CD4-positive, alpha-beta T cell treated with Interleukin-17A for 1 hour (primary cell): ENCODE results near the gene OSBPL1A.

Source experiments
- DNase-seq: peaks from one replicate; pipeline ENCODE4 v3.0.0-alpha.2; 2020

Gene OSBPL1A

DNA sequence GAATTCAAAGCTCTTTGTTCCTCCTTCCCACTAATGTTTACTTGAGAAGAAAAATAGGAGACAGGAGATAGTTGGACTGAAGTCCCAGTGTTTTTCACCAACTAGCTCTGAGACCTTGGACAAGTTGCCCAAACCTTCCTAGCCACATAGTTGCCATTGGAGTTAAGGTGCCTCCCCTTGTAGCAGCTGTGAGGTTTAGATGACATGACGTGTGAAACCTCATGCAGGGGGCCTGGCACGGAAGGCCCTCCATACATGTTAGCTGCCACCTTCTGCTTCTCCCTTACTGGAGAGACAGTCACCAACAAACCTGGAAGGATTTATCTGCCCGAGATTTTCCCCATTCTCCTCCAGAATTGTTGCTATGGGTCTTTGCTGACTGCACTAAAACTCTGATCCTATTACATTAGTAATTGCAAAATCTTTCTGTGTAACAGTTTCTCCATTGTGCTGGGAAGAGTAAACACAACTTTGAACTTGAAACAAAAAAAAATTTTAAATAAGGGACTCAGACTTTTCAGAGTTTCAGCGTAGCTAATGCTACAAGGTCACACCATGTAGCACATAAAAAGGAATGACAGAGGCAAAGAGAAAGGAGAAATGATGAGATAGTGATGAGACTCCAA lies 282.6 kb downstream of the OSBPL1A start:
- no peak for DNase-seq

DNA sequence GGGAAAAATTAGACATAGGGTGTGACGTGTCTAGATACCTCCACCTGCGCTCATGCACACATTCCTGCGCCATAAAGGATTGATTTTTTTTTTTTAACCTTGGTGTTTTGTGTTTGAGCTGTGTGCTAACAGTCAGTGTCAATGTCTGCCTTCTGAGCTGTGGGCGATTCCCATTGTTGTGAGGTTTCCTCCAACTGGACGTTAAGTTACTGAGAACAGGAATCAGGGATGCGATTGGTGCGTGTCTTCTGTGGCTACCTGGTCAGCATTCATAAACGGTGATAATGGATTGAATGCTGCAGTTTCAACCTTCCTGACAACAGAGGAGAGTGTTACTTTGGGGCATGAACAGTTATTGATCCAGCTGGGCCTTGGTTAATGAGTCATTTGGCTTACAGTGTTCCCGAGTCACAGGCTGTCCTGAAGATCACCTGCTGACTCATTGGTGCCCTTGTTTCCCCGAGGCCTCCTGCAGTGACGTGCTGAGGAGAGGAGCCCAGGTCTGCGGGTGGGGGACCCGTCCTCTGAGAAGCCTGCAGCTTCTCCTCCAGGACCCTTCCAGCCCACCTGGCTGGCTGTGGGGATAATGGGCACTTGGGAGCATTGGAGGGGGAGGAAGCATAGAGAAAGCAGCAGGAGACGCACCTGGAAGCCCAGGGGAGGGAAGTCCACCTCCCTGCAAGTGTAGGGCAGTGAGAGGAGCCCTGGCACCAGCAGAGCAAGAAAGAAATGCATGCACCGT lies 284.6 kb downstream of the OSBPL1A start:
- DNase-seq: no peak

DNA sequence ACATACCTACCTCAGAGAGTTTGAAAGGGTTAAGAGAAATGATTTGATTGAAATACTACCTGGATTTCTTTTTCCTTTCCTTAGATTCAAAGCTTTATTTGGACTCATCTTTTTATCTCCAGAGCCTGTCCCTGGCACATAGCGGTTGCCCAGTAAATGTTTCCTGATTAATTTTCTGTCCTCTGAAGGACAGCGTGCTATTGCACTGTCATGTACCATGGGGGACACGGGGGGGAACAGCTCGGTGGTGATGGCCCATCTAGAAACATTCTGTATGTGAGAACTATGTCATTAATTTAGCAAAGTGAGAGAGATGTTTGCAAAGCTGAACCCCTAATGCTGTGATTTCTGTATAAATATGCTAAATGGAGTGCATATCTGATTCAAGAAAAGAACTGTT lies 285.2 kb downstream of the OSBPL1A start:
- DNase-seq: no peak
